ENCODE data around the gene ZDHHC12. TPM values are rescaled to one million over a fixed set of nuclear protein-coding genes. Genes with fewer than 3 reads are reported as not detected.

The ZDHHC12 gene
- total and polyA plus RNA-seq, 10 of the 15 experiments (the other 5 are each of a cell fraction or from before 2014, with no cell fraction given) = 0.95 to 146 (median 49.9) TPM

GRCh38 chr9:128750926-128751595 is 27.1 kb upstream of the ZDHHC12 start:
- no peak overlapping the region for H3K27ac ChIP-seq (ENCODE audit: control insufficient read depth, insufficient read depth)
- RAD21 ChIA-PET (ENCODE audit: unreplicated experiment) = no interaction called here
- H4K20me1 ChIP-seq (ENCODE audit: control insufficient read depth, insufficient read depth) = no peaks in the 10 kb centered on the region
- CTCF ChIA-PET = no interaction called here
- no peak for ATAC-seq
- no peaks in the 10 kb centered on the region for H3K9me3 ChIP-seq (replicated peaks; ENCODE audit: control insufficient read depth, insufficient read depth, low read length)
- H3K9ac ChIP-seq (ENCODE audit: control insufficient read depth, insufficient read depth, low read length) = no peak overlapping the region
- POLR2A ChIA-PET = interaction anchor here (0.6 kb wide), 1 partner anchor 108 kb away, joined by 4 read pairs; no protein-coding TSS in a partner anchor
- DNase-seq (ENCODE audit: low read depth, low spot score) = no peak
- FAIRE-seq = no peak
- H2AFZ ChIP-seq (ENCODE audit: control insufficient read depth, low read depth, low read length) = no peak overlapping the region
- H3K36me3 ChIP-seq (ENCODE audit: control insufficient read depth in 2 of 2, insufficient read depth in 2 of 2, low read length in 1 of 2) = no peaks in the 10 kb centered on the region; a peak in 1 of 4 replicates
- no peaks in the 10 kb centered on the region for H3K4me1 ChIP-seq (ENCODE audit: control insufficient read depth, insufficient read depth, low read length)
- no peak overlapping the region for H3K4me3 ChIP-seq
- in situ Hi-C loops (cut with MboI) = no loop called here
- H3K27me3 ChIP-seq (replicated peaks in 1 of 2; ENCODE audit: control insufficient read depth in 2 of 2, insufficient read depth in 2 of 2, low read length in 1 of 2) = no peaks in the 10 kb centered on the region
- 86% methylated on average over 18 of the region's 22 CpGs for WGBS (ENCODE audit: insufficient coverage, insufficient replicate concordance, low lambda C conversion rate, missing lambda C conversion rate)
- BruUV-seq (replicated peaks) = no TSS peak
- no peak overlapping the region for H3K4me2 ChIP-seq (ENCODE audit: control insufficient read depth, insufficient read depth)
- no peaks in the 10 kb centered on the region for H3K79me2 ChIP-seq (ENCODE audit: control insufficient read depth, insufficient read depth, low read length)
- SMC1A ChIA-PET (ENCODE audit: uncharacterized antibody, unreplicated experiment) = no interaction called here
- intact Hi-C loops (cut with micrococcal nuclease; ENCODE audit: unreplicated experiment) = no loop called here
- no peak for TF ChIP-seq ZBTB11 (CRISPR knock-in tag; IDR thresholded peaks at IDR 0.05)
- no peak for TF ChIP-seq MTA2 (IDR thresholded peaks at IDR 0.05; ENCODE audit: low read depth)
- no peak for TF ChIP-seq POLR2A (IDR thresholded peaks at IDR 0.05; ENCODE audit: low read depth, low read length)
- TF ChIP-seq JUND (IDR thresholded peaks at IDR 0.05; ENCODE audit: low read depth, low read length) = no peak
- TF ChIP-seq KLF5 (IDR thresholded peaks at IDR 0.05; ENCODE audit: partially characterized antibody) = no peak
- no peak for TF ChIP-seq MEF2B (IDR thresholded peaks at IDR 0.05; ENCODE audit: partially characterized antibody, poor library complexity, severe bottlenecking)
- no peak for TF ChIP-seq RB1 (IDR thresholded peaks at IDR 0.05; ENCODE audit: borderline replicate concordance)
- no peak for TF ChIP-seq SIN3A (IDR thresholded peaks at IDR 0.05; ENCODE audit: low read depth, low read length)
- TF ChIP-seq ASH2L (IDR thresholded peaks at IDR 0.05; ENCODE audit: borderline replicate concordance, low read depth) = no peak
- no peak for TF ChIP-seq SRF (IDR thresholded peaks at IDR 0.05; ENCODE audit: low read depth in 2 of 2, low read length in 2 of 2)
- no peak for TF ChIP-seq REST (IDR thresholded peaks at IDR 0.05; ENCODE audit: low read depth, low read length)
- no peak for TF ChIP-seq MEF2A (IDR thresholded peaks at IDR 0.05; ENCODE audit: insufficient read depth, low read depth, low read length)
- TF ChIP-seq SMC3 (IDR thresholded peaks at IDR 0.05; ENCODE audit: borderline replicate concordance, low read length) = no peak
- no peak for TF ChIP-seq SUPT20H (IDR thresholded peaks at IDR 0.05; ENCODE audit: borderline replicate concordance, control insufficient read depth, low read depth, low read length)
- TF ChIP-seq STAT1 (conservative IDR thresholded peaks at IDR 0.05) = no peak
- TF ChIP-seq SMAD1 (IDR thresholded peaks at IDR 0.05; ENCODE audit: low read depth, partially characterized antibody) = no peak
- no peak for TF ChIP-seq CEBPB (IDR thresholded peaks at IDR 0.05; ENCODE audit: borderline replicate concordance in 1 of 2, low read depth in 2 of 2, low read length in 2 of 2)
